Measurements from ENCODE around the gene TBC1D2.

DNA sequence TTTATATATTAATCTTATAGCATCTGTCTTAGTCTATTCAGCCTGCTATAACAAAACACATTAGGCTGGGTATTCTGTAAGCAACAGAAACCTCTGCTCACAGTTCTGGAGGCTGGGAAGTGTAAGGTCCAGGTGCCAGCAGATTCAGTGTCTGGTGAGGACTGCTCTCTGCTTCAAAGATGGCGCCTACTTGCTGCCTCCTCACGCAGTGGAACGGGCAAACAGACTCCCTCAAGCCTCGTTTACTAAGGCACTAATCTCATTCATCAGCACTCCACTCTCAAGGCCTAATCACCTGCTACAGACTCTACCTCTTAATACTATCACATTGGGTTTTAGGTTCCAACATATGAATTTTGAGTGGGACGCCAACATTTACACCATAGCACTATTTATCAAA lies 5.2 kb upstream of the TBC1D2 start:
- TF ChIP-seq POLR2AphosphoS5 (IDR thresholded peaks at IDR 0.05) (no peak), POLR2A (IDR thresholded peaks at IDR 0.05) (no peak), EP300 (IDR thresholded peaks at IDR 0.05; ENCODE audit: low read depth) (no peak)
- TF ChIP-seq, protein P1, sequence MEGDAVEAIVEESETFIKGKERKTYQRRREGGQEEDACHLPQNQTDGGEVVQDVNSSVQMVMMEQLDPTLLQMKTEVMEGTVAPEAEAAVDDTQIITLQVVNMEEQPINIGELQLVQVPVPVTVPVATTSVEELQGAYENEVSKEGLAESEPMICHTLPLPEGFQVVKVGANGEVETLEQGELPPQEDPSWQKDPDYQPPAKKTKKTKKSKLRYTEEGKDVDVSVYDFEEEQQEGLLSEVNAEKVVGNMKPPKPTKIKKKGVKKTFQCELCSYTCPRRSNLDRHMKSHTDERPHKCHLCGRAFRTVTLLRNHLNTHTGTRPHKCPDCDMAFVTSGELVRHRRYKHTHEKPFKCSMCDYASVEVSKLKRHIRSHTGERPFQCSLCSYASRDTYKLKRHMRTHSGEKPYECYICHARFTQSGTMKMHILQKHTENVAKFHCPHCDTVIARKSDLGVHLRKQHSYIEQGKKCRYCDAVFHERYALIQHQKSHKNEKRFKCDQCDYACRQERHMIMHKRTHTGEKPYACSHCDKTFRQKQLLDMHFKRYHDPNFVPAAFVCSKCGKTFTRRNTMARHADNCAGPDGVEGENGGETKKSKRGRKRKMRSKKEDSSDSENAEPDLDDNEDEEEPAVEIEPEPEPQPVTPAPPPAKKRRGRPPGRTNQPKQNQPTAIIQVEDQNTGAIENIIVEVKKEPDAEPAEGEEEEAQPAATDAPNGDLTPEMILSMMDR (IDR thresholded peaks at IDR 0.05): no peak

Measured in transverse colon (tissue), 4 donors.